Progenitor cell of endocrine pancreas (in vitro differentiated cells): Measurements from ENCODE around the gene VWA3B. TPM values are rescaled to one million over a fixed set of nuclear protein-coding genes. Genes with fewer than 3 reads are reported as not detected.

Source experiments
- DNase-seq: peaks from one replicate; pipeline ENCODE4 v3.0.0; 2021; ENCODE audit warnings: low spot score; ENCODE audit not compliant: unreplicated experiment
- H3K27ac Mint-ChIP-seq: 2 replicates; pipeline ENCODE4 v1.8.0; 2021; ENCODE audit warnings: mild to moderate bottlenecking, moderate library complexity, mixed read lengths
- H3K27me3 Mint-ChIP-seq: 2 replicates; pipeline ENCODE4 v1.8.0; 2021; ENCODE audit warnings: mixed read lengths
- H3K36me3 Mint-ChIP-seq: 2 replicates; pipeline ENCODE4 v1.8.0; 2022; ENCODE audit warnings: mixed read lengths; ENCODE audit not compliant: insufficient read depth
- H3K4me1 Mint-ChIP-seq: 2 replicates; pipeline ENCODE4 v1.8.0; 2021; ENCODE audit warnings: low read depth, mixed read lengths
- H3K4me3 Mint-ChIP-seq: 2 replicates; pipeline ENCODE4 v1.8.0; 2021; ENCODE audit warnings: low read depth, mild to moderate bottlenecking, moderate library complexity, mixed read lengths
- H3K9me3 Mint-ChIP-seq: 2 replicates; pipeline ENCODE4 v1.8.0; 2021; ENCODE audit warnings: low read depth, mixed read lengths
- total RNA-seq: library from RNA; stranded (reverse); gene quantifications from 2 replicates; pipeline ENCODE4 v1.2.1, GENCODE V29; 2021
- TF ChIP-seq, protein P1 (sequence below): fragments of 200-600 bp; sonication (generic); IDR thresholded peaks from one replicate; pipeline ENCODE4 v1.5.0; 2021; ENCODE audit warnings: antibody characterized with exemption, mild to moderate bottlenecking; ENCODE audit not compliant: unreplicated experiment

Gene VWA3B
- total RNA-seq, 1 donor from 2014 or later, result 0.12 TPM

DNA sequence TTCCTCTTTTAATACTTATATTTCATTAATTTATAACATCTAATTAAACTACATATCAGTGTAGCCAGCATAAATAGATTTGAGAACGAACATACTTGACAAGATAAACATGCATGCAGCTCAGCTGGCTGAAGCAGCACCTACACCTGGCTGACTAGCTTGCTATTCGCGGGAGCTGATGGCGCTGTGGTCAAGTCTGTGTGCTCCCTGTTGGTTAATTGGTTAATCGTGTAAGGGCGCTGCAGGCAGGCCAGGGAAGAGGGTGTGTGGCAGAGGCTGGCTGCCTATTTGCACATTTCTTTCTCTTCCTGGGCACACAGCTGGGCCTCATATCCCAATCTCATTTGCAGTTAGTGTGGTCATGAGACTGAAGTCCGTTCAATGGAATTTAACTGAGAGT lies 14.5 kb upstream of the VWA3B start:
- H3K4me1 Mint-ChIP-seq, result no peaks in the 10 kb centered on the region
- TF ChIP-seq, protein P1, sequence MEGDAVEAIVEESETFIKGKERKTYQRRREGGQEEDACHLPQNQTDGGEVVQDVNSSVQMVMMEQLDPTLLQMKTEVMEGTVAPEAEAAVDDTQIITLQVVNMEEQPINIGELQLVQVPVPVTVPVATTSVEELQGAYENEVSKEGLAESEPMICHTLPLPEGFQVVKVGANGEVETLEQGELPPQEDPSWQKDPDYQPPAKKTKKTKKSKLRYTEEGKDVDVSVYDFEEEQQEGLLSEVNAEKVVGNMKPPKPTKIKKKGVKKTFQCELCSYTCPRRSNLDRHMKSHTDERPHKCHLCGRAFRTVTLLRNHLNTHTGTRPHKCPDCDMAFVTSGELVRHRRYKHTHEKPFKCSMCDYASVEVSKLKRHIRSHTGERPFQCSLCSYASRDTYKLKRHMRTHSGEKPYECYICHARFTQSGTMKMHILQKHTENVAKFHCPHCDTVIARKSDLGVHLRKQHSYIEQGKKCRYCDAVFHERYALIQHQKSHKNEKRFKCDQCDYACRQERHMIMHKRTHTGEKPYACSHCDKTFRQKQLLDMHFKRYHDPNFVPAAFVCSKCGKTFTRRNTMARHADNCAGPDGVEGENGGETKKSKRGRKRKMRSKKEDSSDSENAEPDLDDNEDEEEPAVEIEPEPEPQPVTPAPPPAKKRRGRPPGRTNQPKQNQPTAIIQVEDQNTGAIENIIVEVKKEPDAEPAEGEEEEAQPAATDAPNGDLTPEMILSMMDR, result no peak
- no peak overlapping the region for H3K27ac Mint-ChIP-seq
- no peak overlapping the region for H3K4me3 Mint-ChIP-seq
- DNase-seq, result no peak
- H3K27me3 Mint-ChIP-seq, result no peaks in the 10 kb centered on the region
- no peaks in the 10 kb centered on the region for H3K36me3 Mint-ChIP-seq
- H3K9me3 Mint-ChIP-seq, result no peaks in the 10 kb centered on the region

DNA sequence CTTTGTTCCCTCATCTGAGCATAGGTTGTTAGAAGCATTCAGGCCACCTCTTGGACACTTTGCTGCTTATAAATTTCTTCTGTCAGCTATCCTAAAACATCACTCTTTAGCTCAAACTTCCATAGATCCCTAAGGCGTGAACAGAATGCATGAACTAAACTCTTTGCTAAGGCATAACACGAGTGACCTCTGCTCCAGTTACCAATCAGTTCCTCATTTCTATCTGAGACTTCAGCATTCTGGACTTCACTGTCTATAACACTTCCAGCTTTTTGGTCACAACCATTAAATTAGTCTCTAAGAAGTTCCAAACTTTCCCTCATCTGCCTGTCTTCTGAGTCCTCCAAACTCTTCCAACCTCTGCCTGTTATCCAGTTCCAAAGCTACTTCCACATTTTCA lies 8.3 kb upstream of the VWA3B start:
- Mint-ChIP-seq H3K27ac (no peak overlapping the region), H3K4me3 (no peak overlapping the region), H3K27me3 (no peaks in the 10 kb centered on the region), H3K9me3 (peaks cover 8% of the 10 kb centered on the region), H3K36me3 (peaks cover 3% of the 10 kb centered on the region), H3K4me1 (no peaks in the 10 kb centered on the region)
- DNase-seq, result no peak
- TF ChIP-seq, protein P1, result no peak

DNA sequence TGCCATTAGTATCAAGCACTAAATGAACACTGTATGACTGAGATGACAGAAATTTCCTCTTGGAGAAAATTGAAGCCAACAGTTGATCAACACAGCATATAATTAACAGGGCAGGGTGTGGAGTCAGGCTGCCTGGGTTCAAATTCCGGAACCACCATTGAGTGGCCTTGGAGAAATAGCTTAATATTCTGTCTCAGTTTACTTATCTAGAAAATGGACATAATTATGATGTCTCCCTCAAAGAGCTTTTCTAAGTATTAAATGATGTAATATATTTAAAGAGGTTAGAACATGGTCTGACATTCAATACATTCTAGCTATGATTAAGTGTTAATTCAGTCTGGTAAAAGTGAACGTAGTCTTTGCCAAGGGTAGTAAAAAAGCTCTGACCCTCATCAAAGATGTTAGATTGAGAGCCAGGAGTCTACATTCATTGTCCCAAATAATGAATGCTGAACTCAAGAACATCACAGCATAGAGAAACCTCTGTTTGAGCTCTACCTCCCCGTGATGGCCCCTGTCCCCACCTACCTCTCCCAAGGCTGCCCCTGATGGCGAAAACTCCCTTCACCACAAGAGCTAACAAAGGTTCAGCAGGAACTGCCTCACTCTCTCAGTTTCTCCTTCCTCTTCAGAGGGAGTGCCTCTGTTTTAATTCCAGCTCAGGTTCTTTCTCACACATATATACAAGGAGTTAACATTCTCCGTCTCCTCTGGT lies 2.7 kb upstream of the VWA3B start:
- TF ChIP-seq, protein P1, result no peak
- Mint-ChIP-seq H3K27ac (peak overlapping the region; percentile 81), H3K4me3 (peak overlapping the region; percentile 2), H3K4me1 (peaks cover 22% of the 10 kb centered on the region), H3K9me3 (no peaks in the 10 kb centered on the region), H3K27me3 (peaks cover 19% of the 10 kb centered on the region), H3K36me3 (no peaks in the 10 kb centered on the region)
- no peak for DNase-seq

DNA sequence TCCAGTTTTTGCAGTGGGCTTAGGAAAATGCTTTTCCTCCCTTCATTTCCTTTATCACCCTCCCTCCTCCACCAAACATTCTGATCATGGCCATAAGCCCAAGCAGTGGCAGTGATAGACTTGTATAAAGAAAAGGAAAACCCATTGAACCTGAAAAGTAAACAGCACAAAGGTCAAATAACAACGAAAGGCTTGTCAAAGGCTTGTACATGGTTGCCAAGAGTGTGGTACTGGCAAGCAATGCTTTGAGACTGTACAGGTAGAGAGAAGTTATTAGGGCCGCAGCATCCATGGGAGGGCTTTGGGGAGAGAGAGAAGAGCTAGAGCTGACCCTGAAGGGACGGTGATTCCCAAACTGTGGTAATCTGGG lies 2.1 kb upstream of the VWA3B start:
- H3K27me3 Mint-ChIP-seq, result peaks cover 19% of the 10 kb centered on the region
- H3K4me3 Mint-ChIP-seq, result peak overlapping the region; percentile 2
- peaks cover 22% of the 10 kb centered on the region for H3K4me1 Mint-ChIP-seq
- peak overlapping the region; percentile 81 for H3K27ac Mint-ChIP-seq
- TF ChIP-seq, protein P1, result no peak
- no peaks in the 10 kb centered on the region for H3K9me3 Mint-ChIP-seq
- H3K36me3 Mint-ChIP-seq, result no peaks in the 10 kb centered on the region
- DNase-seq, result no peak

DNA sequence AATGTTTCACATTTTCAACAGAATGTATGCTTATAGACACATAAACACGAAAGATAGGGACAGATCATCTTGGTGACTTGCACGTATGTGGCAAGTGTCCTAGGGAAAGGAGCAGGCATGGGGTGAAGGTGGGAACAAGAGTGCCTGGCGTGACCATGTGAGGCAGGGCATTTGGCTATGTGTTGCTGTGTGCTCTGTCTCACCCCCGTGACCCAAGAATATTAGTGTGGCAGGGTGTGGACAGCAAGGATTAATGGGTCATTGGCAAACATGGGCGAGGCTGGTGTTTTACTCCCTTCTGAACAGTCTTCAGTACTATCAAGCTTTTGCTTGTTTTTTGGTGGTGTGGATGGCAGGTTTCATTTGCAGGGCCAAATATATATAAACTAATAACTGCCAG lies 1.3 kb upstream of the VWA3B start:
- Mint-ChIP-seq H3K4me1 (peaks cover 22% of the 10 kb centered on the region), H3K36me3 (no peaks in the 10 kb centered on the region), H3K27ac (peak overlapping the region; percentile 93), H3K9me3 (no peaks in the 10 kb centered on the region), H3K27me3 (peaks cover 24% of the 10 kb centered on the region), H3K4me3 (peak overlapping the region; percentile 58)
- TF ChIP-seq, protein P1, result no peak
- no peak for DNase-seq
